ENCODE results near the gene HDAC9. TPM values are rescaled to one million over a fixed set of nuclear protein-coding genes. Genes with fewer than 3 reads are reported as not detected.

HDAC9 gene
- total RNA-seq, 1 experiment from 2014 or later, result 31.9 TPM

DNA sequence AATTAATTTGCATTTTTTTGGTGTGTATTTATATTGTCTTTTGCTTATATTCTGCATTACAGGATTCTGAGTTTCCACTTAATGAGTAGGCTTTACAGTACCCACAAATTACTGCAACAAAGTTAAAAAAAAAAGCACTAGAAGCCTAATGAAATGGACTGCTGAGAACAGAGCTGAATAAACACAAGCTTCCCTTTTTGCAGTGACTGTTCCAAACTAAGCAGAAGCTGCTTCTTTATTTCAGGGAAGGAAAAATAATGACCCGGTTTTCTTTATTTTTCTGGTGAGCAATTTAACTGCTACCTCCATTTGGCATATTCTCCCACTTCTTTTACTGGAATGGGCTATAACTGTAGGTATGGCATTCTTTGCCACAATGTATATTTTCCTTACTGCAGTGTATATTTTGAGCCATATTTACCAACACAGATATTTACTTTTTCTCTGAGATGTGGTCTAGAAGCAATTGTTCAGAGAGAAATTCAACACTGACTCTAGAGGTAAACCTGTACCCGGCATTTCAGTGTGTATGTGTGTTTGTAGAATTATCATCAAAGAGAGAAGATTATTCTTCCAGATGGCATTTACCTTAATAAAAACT is 56.9 kb downstream of the HDAC9 start:
- ChIA-PET CTCF (no interaction called here), POLR2A (ENCODE audit: low non-redundant PET) (no interaction called here)
- Histone ChIP-seq H3K36me3 (ENCODE audit: insufficient read depth, low read length, poor library complexity, severe bottlenecking) (no peaks in the 10 kb centered on the region), H3K27ac (ENCODE audit: low read depth, low read length, poor library complexity, severe bottlenecking) (peak overlapping the region; percentile 55), H3K27me3 (replicated peaks; ENCODE audit: insufficient read depth, low read depth, low read length, poor library complexity) (no peaks in the 10 kb centered on the region), H3K9me3 (ENCODE audit: low read depth, low read length, poor library complexity, severe bottlenecking) (no peaks in the 10 kb centered on the region), H3K4me3 (ENCODE audit: low read depth, low read length, poor library complexity, severe bottlenecking) (no peak overlapping the region), H3K4me1 (ENCODE audit: insufficient read depth, low read length, poor library complexity, severe bottlenecking) (peaks cover 43% of the 10 kb centered on the region)
- TF ChIP-seq, protein P1, sequence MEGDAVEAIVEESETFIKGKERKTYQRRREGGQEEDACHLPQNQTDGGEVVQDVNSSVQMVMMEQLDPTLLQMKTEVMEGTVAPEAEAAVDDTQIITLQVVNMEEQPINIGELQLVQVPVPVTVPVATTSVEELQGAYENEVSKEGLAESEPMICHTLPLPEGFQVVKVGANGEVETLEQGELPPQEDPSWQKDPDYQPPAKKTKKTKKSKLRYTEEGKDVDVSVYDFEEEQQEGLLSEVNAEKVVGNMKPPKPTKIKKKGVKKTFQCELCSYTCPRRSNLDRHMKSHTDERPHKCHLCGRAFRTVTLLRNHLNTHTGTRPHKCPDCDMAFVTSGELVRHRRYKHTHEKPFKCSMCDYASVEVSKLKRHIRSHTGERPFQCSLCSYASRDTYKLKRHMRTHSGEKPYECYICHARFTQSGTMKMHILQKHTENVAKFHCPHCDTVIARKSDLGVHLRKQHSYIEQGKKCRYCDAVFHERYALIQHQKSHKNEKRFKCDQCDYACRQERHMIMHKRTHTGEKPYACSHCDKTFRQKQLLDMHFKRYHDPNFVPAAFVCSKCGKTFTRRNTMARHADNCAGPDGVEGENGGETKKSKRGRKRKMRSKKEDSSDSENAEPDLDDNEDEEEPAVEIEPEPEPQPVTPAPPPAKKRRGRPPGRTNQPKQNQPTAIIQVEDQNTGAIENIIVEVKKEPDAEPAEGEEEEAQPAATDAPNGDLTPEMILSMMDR (conservative IDR thresholded peaks at IDR 0.05; ENCODE audit: low read depth, low read length), result no peak
- TF ChIP-seq EZH2 (IDR thresholded peaks at IDR 0.05; ENCODE audit: borderline replicate concordance, low read depth, low read length, poor library complexity, severe bottlenecking), result no peak
- no peak for DNase-seq (ENCODE audit: low spot score)
- TSS peak; percentile 66 for BruUV-seq (replicated peaks)
- intact Hi-C loops (cut with micrococcal nuclease; ENCODE audit: unreplicated experiment), result loop anchor here (5.0 kb wide), 1 partner anchor 235 kb away; no protein-coding TSS in a partner anchor

DNA sequence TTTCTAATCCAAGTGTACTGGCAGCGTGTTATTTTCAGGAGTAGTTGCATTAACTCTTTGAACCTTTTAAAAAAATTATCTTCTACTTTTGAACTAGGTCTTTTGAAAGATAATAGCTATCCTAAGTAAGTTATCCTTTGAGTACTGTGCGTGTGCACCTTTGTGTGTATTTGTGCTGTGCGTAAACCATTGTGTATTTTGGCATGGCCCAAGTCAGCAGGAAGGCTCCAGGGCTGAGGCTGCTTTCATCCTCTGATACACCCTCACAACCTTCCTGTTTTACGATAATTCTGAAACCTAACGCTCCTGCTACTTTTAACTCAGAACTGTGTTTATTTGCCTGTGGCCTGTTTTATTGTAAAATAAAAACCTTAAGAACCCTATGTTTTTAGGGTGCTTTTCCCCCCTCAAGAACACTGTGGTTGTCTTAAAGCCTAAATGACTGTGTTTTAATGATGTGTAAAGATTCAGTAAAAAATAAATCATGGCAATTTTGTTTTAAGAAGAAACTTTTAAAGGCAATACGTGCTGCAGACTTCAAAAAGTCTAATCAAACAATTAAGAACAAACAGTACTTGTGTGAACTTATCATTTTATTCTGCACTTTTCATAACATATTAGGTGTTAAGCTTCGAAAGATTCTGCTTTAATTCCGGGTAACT is 57.5 kb downstream of the HDAC9 start:
- TSS peak; percentile 11 for BruUV-seq (replicated peaks)
- Histone ChIP-seq H3K36me3 (ENCODE audit: insufficient read depth, low read length, poor library complexity, severe bottlenecking) (no peaks in the 10 kb centered on the region), H3K27me3 (replicated peaks; ENCODE audit: insufficient read depth, low read depth, low read length, poor library complexity) (no peaks in the 10 kb centered on the region), H3K4me1 (ENCODE audit: insufficient read depth, low read length, poor library complexity, severe bottlenecking) (peaks cover 45% of the 10 kb centered on the region), H3K4me3 (ENCODE audit: low read depth, low read length, poor library complexity, severe bottlenecking) (no peak overlapping the region), H3K9me3 (ENCODE audit: low read depth, low read length, poor library complexity, severe bottlenecking) (no peaks in the 10 kb centered on the region), H3K27ac (ENCODE audit: low read depth, low read length, poor library complexity, severe bottlenecking) (peak overlapping the region; percentile 55)
- ChIA-PET CTCF (no interaction called here), POLR2A (ENCODE audit: low non-redundant PET) (no interaction called here)
- no peak for DNase-seq (ENCODE audit: low spot score)
- intact Hi-C loops (cut with micrococcal nuclease; ENCODE audit: unreplicated experiment), result loop anchor here (5.0 kb wide), 1 partner anchor 234 kb away; no protein-coding TSS in a partner anchor
- no peak for TF ChIP-seq EZH2 (IDR thresholded peaks at IDR 0.05; ENCODE audit: borderline replicate concordance, low read depth, low read length, poor library complexity, severe bottlenecking)
- TF ChIP-seq, protein P1 (conservative IDR thresholded peaks at IDR 0.05; ENCODE audit: low read depth, low read length), result no peak

DNA sequence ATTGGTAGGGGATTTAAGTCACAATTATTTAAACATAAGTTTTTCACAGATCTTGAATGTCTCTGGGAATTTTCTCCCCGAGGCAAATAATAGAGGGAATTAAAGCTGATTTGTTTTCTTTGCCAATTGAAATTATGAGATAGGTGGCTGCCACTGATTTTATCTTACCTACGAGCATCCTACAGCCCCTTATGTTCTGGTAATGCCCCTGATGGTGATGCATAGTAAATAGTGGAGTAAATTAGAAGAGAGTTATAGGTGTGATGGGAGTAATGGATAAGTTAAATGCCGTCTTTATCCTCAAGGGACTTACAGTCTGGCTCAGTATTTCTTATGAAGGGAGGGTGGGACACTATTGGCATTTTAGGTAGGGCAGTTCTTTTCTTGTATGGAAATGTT is 58.1 kb downstream of the HDAC9 start:
- CTCF ChIA-PET, result no interaction called here
- POLR2A ChIA-PET (ENCODE audit: low non-redundant PET), result no interaction called here
- intact Hi-C loops (cut with micrococcal nuclease; ENCODE audit: unreplicated experiment), result loop anchor here (5.0 kb wide), 1 partner anchor 234 kb away; no protein-coding TSS in a partner anchor

More for the DNA sequence above, 58.1 kb downstream of the HDAC9 start:
- Histone ChIP-seq H3K27me3 (replicated peaks; ENCODE audit: insufficient read depth, low read depth, low read length, poor library complexity) (no peaks in the 10 kb centered on the region), H3K9me3 (ENCODE audit: low read depth, low read length, poor library complexity, severe bottlenecking) (no peaks in the 10 kb centered on the region), H3K4me3 (ENCODE audit: low read depth, low read length, poor library complexity, severe bottlenecking) (no peak overlapping the region), H3K36me3 (ENCODE audit: insufficient read depth, low read length, poor library complexity, severe bottlenecking) (no peaks in the 10 kb centered on the region), H3K4me1 (ENCODE audit: insufficient read depth, low read length, poor library complexity, severe bottlenecking) (peaks cover 45% of the 10 kb centered on the region), H3K27ac (ENCODE audit: low read depth, low read length, poor library complexity, severe bottlenecking) (peak overlapping the region; percentile 55)
- DNase-seq (ENCODE audit: low spot score), result no peak
- TF ChIP-seq, protein P1 (conservative IDR thresholded peaks at IDR 0.05; ENCODE audit: low read depth, low read length), result no peak
- TF ChIP-seq EZH2 (IDR thresholded peaks at IDR 0.05; ENCODE audit: borderline replicate concordance, low read depth, low read length, poor library complexity, severe bottlenecking), result no peak
- no TSS peak for BruUV-seq (replicated peaks)
